Measurements from ENCODE around the gene NRG2. TPM values are rescaled to one million over a fixed set of nuclear protein-coding genes. Genes with fewer than 3 reads are reported as not detected.

NRG2 gene
- total and polyA plus RNA-seq, 2 of the 4 experiments (the other 2 are of a cell fraction), result 0.18 TPM; not detected in 1

GRCh38 chr5:139829471-139829870, 213.6 kb downstream of the NRG2 start:
- Histone ChIP-seq H2AK9ac (replicated peaks; ENCODE audit: low read depth, low read length, poor library complexity) (no peak overlapping the region), H2AK5ac (ENCODE audit: low read depth, low read length) (no peak overlapping the region), H3K18ac (ENCODE audit: low read depth, low read length) (no peak overlapping the region), H3K36me3 (ENCODE audit: control insufficient read depth, insufficient read depth, low read length) (no peaks in the 10 kb centered on the region), H2AFZ (replicated peaks; ENCODE audit: low read length, poor library complexity) (no peak overlapping the region), H3K9ac (ENCODE audit: low read depth, low read length) (no peak overlapping the region), H3K4me1 (ENCODE audit: control insufficient read depth, insufficient read depth, low read length) (no peaks in the 10 kb centered on the region), H2BK15ac (ENCODE audit: low read depth, low read length) (no peak overlapping the region), H3K27me3 (ENCODE audit: control insufficient read depth, insufficient read depth, low read length) (peaks cover 40% of the 10 kb centered on the region), H3K4me3 (ENCODE audit: insufficient read depth, low read depth, low read length) (no peak overlapping the region), H3K79me1 (ENCODE audit: low read depth in 1 of 2, low read length in 2 of 2) (no peaks in the 10 kb centered on the region), H2BK5ac (ENCODE audit: low read depth, low read length, poor library complexity, severe bottlenecking) (no peak overlapping the region), H4K91ac (ENCODE audit: insufficient read depth, low read depth, low read length) (no peak overlapping the region), H3K4me2 (ENCODE audit: low read depth, low read length) (no peak overlapping the region), H3K4ac (ENCODE audit: low read depth, low read length) (no peak overlapping the region), H4K20me1 (ENCODE audit: insufficient read depth, low read length) (no peaks in the 10 kb centered on the region), H4K8ac (ENCODE audit: low read depth in 2 of 2, low read length in 2 of 2) (no peak overlapping the region), H3K23ac (ENCODE audit: low read depth, low read length) (no peak overlapping the region), H3K14ac (replicated peaks; ENCODE audit: low read depth, low read length) (no peak overlapping the region), H2BK20ac (ENCODE audit: low read depth, low read length) (no peak overlapping the region), H3K56ac (ENCODE audit: extremely low read depth, insufficient read depth, low read length) (no peak overlapping the region), H2BK120ac (ENCODE audit: low read depth, low read length) (no peak overlapping the region), H3K9me1 (ENCODE audit: insufficient read depth, low read length) (no peaks in the 10 kb centered on the region), H3K9me3 (ENCODE audit: control insufficient read depth, insufficient read depth, low read length) (no peaks in the 10 kb centered on the region), H3K27ac (ENCODE audit: insufficient read depth, low read length) (no peak overlapping the region), H4K5ac (ENCODE audit: low read depth, low read length) (no peak overlapping the region)
- WGBS, 2 experiments (ENCODE audit: extremely low coverage in 2 of 2, insufficient read length in 1 of 2), result no CpG with 5 or more reads among the region's 6 CpGs
- TF ChIP-seq POLR2A (IDR thresholded peaks at IDR 0.05; ENCODE audit: low read depth, low read length) (no peak), ELK1 (IDR thresholded peaks at IDR 0.05; ENCODE audit: borderline replicate concordance, low read depth, low read length) (no peak), RFX5 (IDR thresholded peaks at IDR 0.05; ENCODE audit: low read depth, low read length) (no peak), SMC3 (IDR thresholded peaks at IDR 0.05; ENCODE audit: low read depth, low read length) (no peak), USF2 (IDR thresholded peaks at IDR 0.05; ENCODE audit: low read depth, low read length) (no peak)
- no peak for ATAC-seq (ENCODE audit: low read depth)
- no TSS peak for BruUV-seq (replicated peaks)
- in situ Hi-C loops (cut with MboI; ENCODE audit: low sequenced_read_pairs) (no loop called here), intact Hi-C loops (cut with micrococcal nuclease) (no loop called here), dilution Hi-C loops (cut with HindIII; ENCODE audit: low sequenced_read_pairs, unreplicated experiment) (no loop called here)
- CTCF ChIA-PET, result no interaction called here
- POLR2A ChIA-PET (ENCODE audit: unreplicated experiment), result no interaction called here
- no peak for DNase-seq

All from IMR-90 (cell line).